D721Med (cell line): ENCODE data around the gene NTN4.

Source experiments
- DNase-seq: peaks from one replicate; pipeline ENCODE4 v3.0.0; 2011; ENCODE audit warnings: low spot score; ENCODE audit not compliant: insufficient read length
- FAIRE-seq: peaks from 2 replicates; lab custom pipeline; 2011; peaks lifted over from hg19 to GRCh38; lab: Jason Lieb, UNC
- TF ChIP-seq, protein P1 (sequence below): IDR thresholded peaks from 2 replicates; pipeline ENCODE4 v1.5.1; 2012; ENCODE audit warnings: mild to moderate bottlenecking, control low read depth; ENCODE audit not compliant: insufficient read depth; ENCODE audit errors: missing control alignments

Gene NTN4

DNA sequence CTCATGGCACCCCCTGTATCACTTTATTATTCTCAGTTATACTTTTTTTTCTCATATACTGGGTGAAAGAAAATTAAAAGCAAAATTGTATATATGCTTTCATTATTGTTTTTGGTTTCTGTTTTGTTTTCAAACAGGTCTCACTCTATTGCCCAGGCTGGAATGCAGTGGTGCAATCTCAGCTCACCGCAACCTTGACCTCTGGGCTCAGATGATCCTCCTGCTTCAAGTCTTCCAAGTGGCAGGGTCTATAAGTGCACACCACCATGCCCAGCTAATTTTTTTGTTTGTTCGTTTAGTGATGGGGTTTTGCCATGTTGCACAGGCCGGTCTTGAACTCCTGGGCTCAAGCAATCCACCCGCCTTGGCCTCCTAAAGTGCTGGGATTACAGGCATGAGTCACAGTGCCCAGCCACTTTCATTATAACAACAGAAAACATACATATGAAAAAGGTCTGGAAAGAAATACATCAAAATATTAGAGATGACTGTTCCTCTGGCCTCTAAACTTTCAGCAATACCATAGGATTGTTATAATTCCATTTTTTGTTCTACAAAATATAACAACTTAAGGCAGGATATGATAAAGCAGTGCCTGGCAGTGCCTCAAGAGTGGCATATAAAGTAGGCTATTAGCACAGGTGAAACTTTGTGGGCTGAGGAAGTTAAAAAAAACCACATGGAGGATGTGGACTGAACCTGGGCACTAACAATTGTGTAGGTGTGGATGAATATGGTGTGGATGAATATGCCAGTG is 5.8 kb upstream of the NTN4 start:
- TF ChIP-seq, protein P1, sequence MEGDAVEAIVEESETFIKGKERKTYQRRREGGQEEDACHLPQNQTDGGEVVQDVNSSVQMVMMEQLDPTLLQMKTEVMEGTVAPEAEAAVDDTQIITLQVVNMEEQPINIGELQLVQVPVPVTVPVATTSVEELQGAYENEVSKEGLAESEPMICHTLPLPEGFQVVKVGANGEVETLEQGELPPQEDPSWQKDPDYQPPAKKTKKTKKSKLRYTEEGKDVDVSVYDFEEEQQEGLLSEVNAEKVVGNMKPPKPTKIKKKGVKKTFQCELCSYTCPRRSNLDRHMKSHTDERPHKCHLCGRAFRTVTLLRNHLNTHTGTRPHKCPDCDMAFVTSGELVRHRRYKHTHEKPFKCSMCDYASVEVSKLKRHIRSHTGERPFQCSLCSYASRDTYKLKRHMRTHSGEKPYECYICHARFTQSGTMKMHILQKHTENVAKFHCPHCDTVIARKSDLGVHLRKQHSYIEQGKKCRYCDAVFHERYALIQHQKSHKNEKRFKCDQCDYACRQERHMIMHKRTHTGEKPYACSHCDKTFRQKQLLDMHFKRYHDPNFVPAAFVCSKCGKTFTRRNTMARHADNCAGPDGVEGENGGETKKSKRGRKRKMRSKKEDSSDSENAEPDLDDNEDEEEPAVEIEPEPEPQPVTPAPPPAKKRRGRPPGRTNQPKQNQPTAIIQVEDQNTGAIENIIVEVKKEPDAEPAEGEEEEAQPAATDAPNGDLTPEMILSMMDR, result no peak
- FAIRE-seq (no peak), DNase-seq (no peak)

GRCh38 chr12:95790917-95791849 is 619 bp upstream of the NTN4 start:
- DNase-seq, result peak; percentile 30
- FAIRE-seq, result no peak
- TF ChIP-seq, protein P1, result no peak

- FAIRE-seq (no peak), DNase-seq (no peak)
- TF ChIP-seq, protein P1, result no peak
Observed at GRCh38 chr12:95789126-95790032, 1.2 kb downstream of the NTN4 start.

GRCh38 chr12:95788637-95789036 is 1.9 kb downstream of the NTN4 start:
- TF ChIP-seq, protein P1, result no peak
- no peak for FAIRE-seq
- no peak for DNase-seq

DNA sequence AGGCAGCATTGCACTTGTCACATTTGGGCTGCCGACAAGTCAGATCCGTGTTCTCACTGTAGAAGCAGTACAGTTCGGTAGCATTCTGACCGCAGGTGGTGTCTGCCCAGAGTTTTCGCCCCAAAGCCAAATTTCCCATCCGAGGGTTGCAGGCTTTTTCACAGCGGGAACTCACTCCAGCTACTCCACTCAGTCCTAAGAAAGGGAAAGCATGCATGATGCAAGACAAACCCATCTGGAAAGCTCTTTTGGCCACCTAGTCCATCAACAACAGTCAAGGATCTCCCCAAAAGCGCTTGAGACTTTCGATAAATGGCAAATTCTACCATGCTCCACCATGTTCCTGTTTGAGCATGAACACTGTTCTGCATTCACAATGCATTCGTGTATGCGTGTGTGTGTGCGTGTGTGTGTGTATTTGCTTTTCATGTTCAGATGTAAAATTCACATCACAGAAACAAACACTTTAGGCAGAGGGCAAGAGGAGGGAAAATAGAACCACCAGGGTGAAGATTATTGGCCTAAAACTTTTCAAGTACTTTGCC is 3.2 kb downstream of the NTN4 start:
- TF ChIP-seq, protein P1, result no peak
- DNase-seq (no peak), FAIRE-seq (no peak)

- DNase-seq, result no peak
- no peak for FAIRE-seq
Observed at GRCh38 chr12:95784915-95785314, 5.6 kb downstream of the NTN4 start.

More at GRCh38 chr12:95784915-95785314, 5.6 kb downstream of the NTN4 start:
- TF ChIP-seq, protein P1, result no peak
